NCI-H146 (cell line): ENCODE measurements around the gene RNU6-9.
"Not testable (repeated sequence)": the region's sequence is repeated elsewhere in the genome, so short reads cannot be mapped to it uniquely, and the experiment has no call there.

Experiments
- DNase-seq: peaks from one replicate; lab custom pipeline; 2025; lab: John Stamatoyannopoulos, UW

Gene RNU6-9

GRCh38 chr19:892894-893689 lies at the start of gene RNU6-9, which contains the start of gene MED16:
Gene RNU6-9 (plus strand): TSS chr19:893484.
Gene MED16 (minus strand): TSS chr19:893187. CDS start chr19:891131, 2,056 bp downstream.
- DNase-seq: peak; percentile 90

DNA sequence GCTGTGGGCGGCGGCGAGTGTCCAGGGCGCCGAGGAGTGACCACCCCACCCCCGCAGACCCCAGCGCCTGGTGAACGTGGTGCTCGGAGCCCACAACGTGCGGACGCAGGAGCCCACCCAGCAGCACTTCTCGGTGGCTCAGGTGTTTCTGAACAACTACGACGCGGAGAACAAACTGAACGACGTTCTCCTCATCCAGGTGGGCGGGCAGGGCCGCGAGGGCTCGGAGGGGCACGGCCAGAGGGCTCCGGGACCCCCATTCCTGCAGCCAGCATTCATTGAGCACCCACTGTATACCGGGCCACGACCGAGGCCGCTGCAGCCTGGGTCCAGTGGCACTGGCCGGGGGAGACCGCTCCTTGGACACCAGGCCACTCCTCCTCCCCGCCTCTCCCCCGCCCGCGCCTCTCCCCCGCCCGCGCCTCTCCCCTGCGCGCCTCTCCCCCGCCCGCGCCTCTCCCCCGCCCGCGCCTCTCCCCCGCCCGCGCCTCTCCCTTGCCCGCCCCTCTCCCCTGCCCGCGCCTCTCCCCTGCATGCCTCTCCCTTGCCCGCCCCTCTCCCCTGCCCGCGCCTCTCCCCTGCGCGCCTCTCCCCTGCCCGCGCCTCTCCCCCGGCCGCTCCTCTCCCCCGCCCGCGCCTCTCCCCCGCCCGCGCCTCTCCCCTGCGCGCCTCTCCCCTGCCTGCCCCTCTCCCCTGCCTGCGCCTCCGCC lies 49.3 kb upstream of the RNU6-9 start:
- no peak for DNase-seq

GRCh38 chr19:844546-844971 lies 48.7 kb upstream of the RNU6-9 start:
- no peak for DNase-seq

DNA sequence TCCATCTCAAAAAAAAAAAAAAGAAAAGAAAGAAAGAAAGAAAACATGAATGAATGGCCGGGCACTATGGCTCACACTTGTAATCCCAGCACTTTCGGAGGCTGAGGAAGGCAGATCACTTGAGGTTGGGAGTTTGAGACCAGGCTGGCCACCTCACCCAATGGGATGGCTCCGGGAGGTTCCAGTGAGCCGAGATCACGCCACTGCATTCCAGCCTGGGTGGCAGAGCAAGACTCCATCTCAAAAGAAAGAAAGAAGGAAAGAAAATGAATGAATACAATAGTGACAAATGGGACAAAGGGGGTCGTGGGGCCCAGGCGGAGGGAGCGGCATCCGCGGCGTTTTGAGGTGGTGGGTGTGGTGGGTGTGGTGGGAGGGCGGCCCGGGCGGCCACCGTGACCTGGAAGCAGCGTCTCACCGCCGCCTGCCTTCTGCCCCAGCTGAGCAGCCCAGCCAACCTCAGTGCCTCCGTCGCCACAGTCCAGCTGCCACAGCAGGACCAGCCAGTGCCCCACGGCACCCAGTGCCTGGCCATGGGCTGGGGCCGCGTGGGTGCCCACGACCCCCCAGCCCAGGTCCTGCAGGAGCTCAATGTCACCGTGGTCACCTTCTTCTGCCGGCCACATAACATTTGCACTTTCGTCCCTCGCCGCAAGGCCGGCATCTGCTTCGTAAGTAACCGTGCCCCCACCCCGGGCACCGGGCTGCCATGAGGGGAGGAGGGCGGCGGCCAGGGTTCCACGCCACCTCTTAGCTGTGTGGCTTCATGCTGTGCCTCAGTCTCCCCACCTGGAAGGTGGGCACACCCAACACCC lies 47.4 kb upstream of the RNU6-9 start:
- no peak for DNase-seq

- DNase-seq: no peak
Observed at GRCh38 chr19:848386-848921, 44.8 kb upstream of the RNU6-9 start.

- DNase-seq: not testable (repeated sequence)
Observed at GRCh38 chr19:849195-849594, 44.1 kb upstream of the RNU6-9 start.

- DNase-seq: peak; percentile 72
Observed at GRCh38 chr19:850221-850978, 42.9 kb upstream of the RNU6-9 start.

GRCh38 chr19:850979-851335 lies 42.3 kb upstream of the RNU6-9 start:
- no peak for DNase-seq

- DNase-seq: no peak
Observed at GRCh38 chr19:852136-853013, 40.9 kb upstream of the RNU6-9 start, which contains the start of gene ELANE. Gene ELANE (plus strand): TSS chr19:852303. CDS start chr19:852329, 26 bp downstream.

GRCh38 chr19:853014-853585 lies 40.2 kb upstream of the RNU6-9 start:
- DNase-seq: no peak

DNA sequence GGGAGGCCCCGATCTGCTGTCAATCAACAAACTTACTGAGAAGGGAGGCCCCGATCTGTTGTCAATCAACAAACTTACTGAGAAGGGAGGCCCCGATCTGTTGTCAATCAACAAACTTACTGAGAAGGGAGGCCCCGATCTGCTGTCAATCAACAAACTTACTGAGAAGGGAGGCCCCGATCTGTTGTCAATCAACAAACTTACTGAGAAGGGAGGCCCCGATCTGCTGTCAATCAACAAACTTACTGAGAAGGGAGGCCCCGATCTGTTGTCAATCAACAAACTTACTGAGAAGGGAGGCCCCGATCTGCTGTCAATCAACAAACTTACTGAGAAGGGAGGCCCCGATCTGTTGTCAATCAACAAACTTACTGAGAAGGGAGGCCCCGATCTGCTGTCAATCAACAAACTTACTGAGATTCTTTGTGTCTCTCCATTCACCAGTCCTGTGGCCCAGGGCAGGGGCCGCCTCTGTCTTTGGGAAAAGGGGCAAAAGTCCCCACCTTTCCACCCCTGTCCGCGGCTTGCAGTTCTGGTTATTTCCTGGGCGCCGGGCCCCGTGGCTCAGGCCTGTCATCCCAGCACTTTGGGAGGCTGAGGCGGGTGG lies 39.6 kb upstream of the RNU6-9 start:
- DNase-seq: not testable (repeated sequence)

DNA sequence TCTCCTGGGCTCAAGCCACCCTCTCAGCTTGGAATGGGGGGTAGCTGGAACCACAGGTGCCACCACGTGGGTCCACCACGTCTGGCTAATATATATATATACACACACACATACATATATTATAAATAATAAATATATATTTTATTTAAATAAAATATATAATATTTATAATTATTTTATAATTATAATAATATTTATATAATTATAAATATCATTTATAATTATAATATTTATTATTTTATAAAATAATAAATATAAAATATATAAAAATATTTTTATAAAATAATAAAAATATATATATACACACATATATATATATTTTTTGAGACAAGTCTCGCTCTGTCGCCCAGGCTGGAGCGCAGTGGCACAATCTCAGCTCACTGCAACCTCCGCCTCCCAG lies 38.7 kb upstream of the RNU6-9 start:
- no peak for DNase-seq

DNA sequence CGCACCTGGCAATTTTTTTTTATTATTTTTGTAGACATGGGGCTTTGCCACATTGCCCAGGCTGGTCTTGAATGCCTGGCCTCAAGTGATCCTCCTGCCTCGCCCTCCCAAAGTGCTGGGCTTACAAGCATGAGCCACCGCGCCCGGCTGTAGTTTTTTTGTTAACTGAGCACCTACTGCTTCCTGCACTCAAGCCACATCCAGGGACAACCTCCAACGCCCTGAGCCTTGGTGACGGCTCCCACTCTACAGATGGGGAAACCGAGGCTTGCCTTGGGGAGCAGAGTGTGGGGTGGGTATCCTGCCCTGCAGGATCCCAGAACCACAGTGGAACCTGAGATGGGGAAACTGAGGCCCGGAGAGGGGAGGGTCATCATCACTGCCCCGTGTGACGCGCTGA lies 38.1 kb upstream of the RNU6-9 start:
- DNase-seq: no peak

- DNase-seq: no peak
Observed at GRCh38 chr19:855566-856120, 37.6 kb upstream of the RNU6-9 start.

DNA sequence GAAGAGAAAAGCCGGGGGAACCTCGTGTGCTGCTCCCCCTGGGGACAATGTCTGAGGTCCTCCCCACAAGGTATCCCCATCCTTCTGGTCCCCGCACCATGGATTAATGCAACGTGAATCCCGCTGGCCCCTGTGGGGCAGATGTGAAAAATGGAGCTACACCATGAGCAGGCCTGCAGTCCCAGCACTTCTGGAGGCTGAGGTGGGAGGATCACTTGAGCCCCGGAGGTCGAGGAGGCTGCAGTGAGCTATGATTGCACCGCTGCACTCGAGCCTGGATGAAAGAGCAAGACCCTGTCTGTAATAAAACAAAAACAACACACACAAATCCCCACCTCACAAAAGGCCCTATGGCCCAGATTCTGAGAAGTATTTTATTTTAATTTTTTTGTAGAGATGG lies 35.0 kb upstream of the RNU6-9 start:
- DNase-seq: no peak

- DNase-seq: peak; percentile 25
Observed at GRCh38 chr19:858868-859843, 34.1 kb upstream of the RNU6-9 start, which contains the start of gene CFD. Gene CFD (plus strand): TSS chr19:859664. CDS start chr19:859690, 26 bp downstream.

GRCh38 chr19:861141-861755 lies 32.0 kb upstream of the RNU6-9 start:
- DNase-seq: no peak
